SK-N-SH (cell line): ENCODE results near the gene CPPED1. TPM values are rescaled to one million over a fixed set of nuclear protein-coding genes. Genes with fewer than 3 reads are reported as not detected.

Experiments used
- CTCF ChIA-PET: fragments of 300-600, 350-600 bp; formaldehyde crosslinking; extraction: SDS; loops from one replicate; lab custom pipeline; 2021; lab: Yijun Ruan, JAX
- POLR2A ChIA-PET: fragments of 350-600 bp; sonication (Branson Sonifier 250); formaldehyde crosslinking; extraction: SDS; loops from one replicate; lab custom pipeline; 2020; ENCODE audit warnings: antibody characterized with exemption, inconsistent platforms; lab: Yijun Ruan, JAX
- DNase-seq: peaks from one replicate; pipeline ENCODE4 v3.0.0; 2012
- H2AFZ ChIP-seq: fragments of 200-600 bp; sonication (generic); 2 replicates; pipeline ENCODE4 v1.8.1; 2016; ENCODE audit warnings: antibody characterized with exemption, mild to moderate bottlenecking, low read depth
- H3F3A ChIP-seq: fragments of 200-600 bp; sonication (generic); replicated peaks from 2 replicates; pipeline ENCODE3; 2016; ENCODE audit warnings: antibody characterized with exemption, mild to moderate bottlenecking; ENCODE audit not compliant: insufficient read depth
- H3K27ac ChIP-seq, 2 experiments: fragments of 200-500 bp in 1 of 2; fragments of 200-600 bp in 1 of 2; sonication (Bioruptor generic) in 1 of 2; sonication (generic), shearing (Covaris generic) in 1 of 2; 2 replicates each; pipeline versions ENCODE4 v1.5.1 to v1.6.1; 2014 to 2016; ENCODE audit warnings: low read depth in 2 of 2, inconsistent platforms in 1 of 2, low read length in 1 of 2, mild to moderate bottlenecking in 1 of 2, mixed read lengths in 1 of 2
- H3K27me3 ChIP-seq: fragments of 200-600 bp; sonication (generic), shearing (Covaris generic); 2 replicates; pipeline ENCODE4 v1.6.1; 2016; ENCODE audit warnings: mixed run types; ENCODE audit not compliant: insufficient read depth
- H3K36me3 ChIP-seq, 2 experiments: fragments of 200-500 bp in 1 of 2; fragments of 200-600 bp in 1 of 2; sonication (Bioruptor generic) in 1 of 2; sonication (generic) in 1 of 2; replicated peaks in 1 of 2; 2 replicates each; pipeline versions ENCODE3 to v1.5.1; 2014 to 2016; ENCODE audit warnings: low read length in 1 of 2, mild to moderate bottlenecking in 1 of 2; ENCODE audit not compliant: insufficient read depth in 2 of 2, control insufficient read depth in 1 of 2
- H3K4me1 ChIP-seq, 2 experiments: fragments of 200-500 bp in 1 of 2; fragments of 200-600 bp in 1 of 2; sonication (Bioruptor generic) in 1 of 2; sonication (generic), shearing (Covaris generic) in 1 of 2; 2 replicates each; pipeline versions ENCODE4 v1.5.1 to v1.6.1; 2014 to 2016; ENCODE audit warnings: low read depth in 1 of 2, low read length in 1 of 2, mixed run types in 1 of 2; ENCODE audit not compliant: insufficient read depth in 2 of 2, control insufficient read depth in 1 of 2
- H3K4me2 ChIP-seq: fragments of 200-600 bp; sonication (generic), shearing (Covaris generic); 2 replicates; pipeline ENCODE4 v1.6.1; 2017; ENCODE audit warnings: mixed run types
- H3K4me3 ChIP-seq, 2 experiments: fragments of 200-500 bp in 1 of 2; fragments of 200-600 bp in 1 of 2; sonication (Bioruptor generic) in 1 of 2; sonication (generic), shearing (Covaris generic) in 1 of 2; 2 replicates each; pipeline versions ENCODE4 v1.5.1 to v1.8.1; 2014 to 2016; ENCODE audit warnings: low read depth in 2 of 2, inconsistent platforms in 1 of 2, low read length in 1 of 2, mild to moderate bottlenecking in 1 of 2, mixed read lengths in 1 of 2, moderate library complexity in 1 of 2
- H3K79me2 ChIP-seq: fragments of 200-600 bp; sonication (generic); 2 replicates; pipeline ENCODE4 v1.8.1; 2017; ENCODE audit warnings: mild to moderate bottlenecking; ENCODE audit not compliant: insufficient read depth
- H3K9ac ChIP-seq: fragments of 200-600 bp; sonication (generic); 2 replicates; pipeline ENCODE4 v1.6.1; 2017; ENCODE audit warnings: mixed run types
- H3K9me2 ChIP-seq: fragments of 200-600 bp; sonication (generic); 2 replicates; pipeline ENCODE4 v1.6.1; 2017; ENCODE audit warnings: mixed run types
- H3K9me3 ChIP-seq: fragments of 200-600 bp; sonication (generic); 2 replicates; pipeline ENCODE4 v1.6.1; 2017; ENCODE audit warnings: mixed run types, mild to moderate bottlenecking, moderate library complexity
- H4K20me1 ChIP-seq: fragments of 200-600 bp; sonication (generic); 2 replicates; pipeline ENCODE4 v1.6.1; 2017; ENCODE audit warnings: mild to moderate bottlenecking, mixed run types; ENCODE audit not compliant: insufficient read depth
- ELF1 ChIP-seq: IDR thresholded peaks from 2 replicates; pipeline ENCODE4 v1.4.0; 2012
- FOXJ3 ChIP-seq: sonication (generic); formaldehyde crosslinking; IDR thresholded peaks from 2 replicates; pipeline ENCODE4 v1.5.1; 2020; ENCODE audit warnings: mild to moderate bottlenecking, missing genetic modification reagents
- GABPA ChIP-seq: IDR thresholded peaks from 2 replicates; pipeline ENCODE4 v1.4.0; 2012; ENCODE audit warnings: low read depth, mild to moderate bottlenecking
- GATA2 ChIP-seq: sonication (generic); formaldehyde crosslinking; IDR thresholded peaks from 2 replicates; pipeline ENCODE4 v1.5.0; 2020; ENCODE audit warnings: mild to moderate bottlenecking, missing genetic modification reagents
- IRF3 ChIP-seq: fragments of 150-350 bp; IDR thresholded peaks from 2 replicates; pipeline ENCODE4 v1.6.1; 2016; ENCODE audit warnings: mild to moderate bottlenecking, low read depth, low read length
- MAX ChIP-seq: IDR thresholded peaks from 2 replicates; pipeline ENCODE4 v1.4.0; 2012; ENCODE audit warnings: low read depth
- NRF1 ChIP-seq: IDR thresholded peaks from 2 replicates; pipeline ENCODE4 v1.6.1; 2012; ENCODE audit warnings: low read depth, mild to moderate bottlenecking, low read length
- PBX3 ChIP-seq: IDR thresholded peaks from 2 replicates; pipeline ENCODE4; 2012
- RAD21 ChIP-seq: IDR thresholded peaks from 2 replicates; pipeline ENCODE4 v1.6.1; 2012; ENCODE audit warnings: mild to moderate bottlenecking, low read length
- RFX5 ChIP-seq: IDR thresholded peaks from 2 replicates; pipeline ENCODE4 v1.6.1; 2012; ENCODE audit warnings: mild to moderate bottlenecking, improper control_type of control experiment, low read length
- RXRA ChIP-seq: IDR thresholded peaks from 2 replicates; pipeline ENCODE4 v1.4.0; 2012; ENCODE audit warnings: low read depth, mild to moderate bottlenecking, borderline replicate concordance
- SIN3A ChIP-seq: IDR thresholded peaks from 2 replicates; pipeline ENCODE4 v1.6.1; 2012; ENCODE audit warnings: low read depth, mild to moderate bottlenecking, low read length, moderate library complexity, borderline replicate concordance
- SMC3 ChIP-seq: IDR thresholded peaks from 2 replicates; pipeline ENCODE4 v1.6.1; 2012; ENCODE audit warnings: low read depth, low read length, improper control_type of control experiment
- TAF1 ChIP-seq: IDR thresholded peaks from 2 replicates; pipeline ENCODE4 v1.6.1; 2012; ENCODE audit warnings: low read depth, mild to moderate bottlenecking, low read length, moderate library complexity, borderline replicate concordance
- TEAD4 ChIP-seq: IDR thresholded peaks from 2 replicates; pipeline ENCODE4 v1.4.0; 2012; ENCODE audit warnings: mild to moderate bottlenecking, borderline replicate concordance; ENCODE audit not compliant: insufficient read depth
- USF1 ChIP-seq: IDR thresholded peaks from 2 replicates; pipeline ENCODE4 v1.4.0; 2012; ENCODE audit warnings: low read depth, borderline replicate concordance
- YY1 ChIP-seq: IDR thresholded peaks from 2 replicates; pipeline ENCODE4 v1.4.0; 2012; ENCODE audit warnings: low read depth, mild to moderate bottlenecking
- WGBS: methylation state at CpG from one replicate; pipeline ENCODE4 v1.1.6; 2017; ENCODE audit warnings: low lambda C conversion rate; 5-methylcytosine and 5-hydroxymethylcytosine counted together
- polyA plus RNA-seq, 3 experiments: library from polyadenylated mRNA; depleted of rRNA; stranded (reverse); fragments of >200 nt; gene quantifications; 2 replicates each; pipeline ENCODE4 v1.2.3, GENCODE V29; 2012

CPPED1 gene
- polyA plus RNA-seq, 1 of the 3 experiments (the other 2 are of a cell fraction), result 11.9 TPM

GRCh38 chr16:12617401-12617819 lies 186.3 kb downstream of the CPPED1 start:
- no peak overlapping the region for H3K27ac ChIP-seq
- TF ChIP-seq RXRA (no peak), SIN3A (no peak), PBX3 (no peak), GATA2 (no peak), TAF1 (no peak)
- TF ChIP-seq, all 33 proteins: peak for 0
- no peak overlapping the region for H3K9ac ChIP-seq
- WGBS, result 72% methylated on average over 9 of the region's 9 CpGs
- no peaks in the 10 kb centered on the region; a peak in 1 of 4 replicates for H3K4me1 ChIP-seq
- H3K4me2 ChIP-seq, result no peak overlapping the region
- H3K27me3 ChIP-seq, result no peaks in the 10 kb centered on the region
- no peaks in the 10 kb centered on the region for H3K9me2 ChIP-seq
- peaks cover 6% of the 10 kb centered on the region for H3F3A ChIP-seq
- CTCF ChIA-PET, result no interaction called here
- POLR2A ChIA-PET, result no interaction called here
- no peak overlapping the region for H2AFZ ChIP-seq
- no peaks in the 10 kb centered on the region for H3K36me3 ChIP-seq
- no peaks in the 10 kb centered on the region for H3K9me3 ChIP-seq
- no peak for DNase-seq
- no peaks in the 10 kb centered on the region for H3K79me2 ChIP-seq
- H3K4me3 ChIP-seq, result no peak overlapping the region
- no peaks in the 10 kb centered on the region for H4K20me1 ChIP-seq

GRCh38 chr16:12614662-12615278 lies 188.9 kb downstream of the CPPED1 start:
- 94% methylated on average over 7 of the region's 7 CpGs for WGBS
- no peak overlapping the region for H3K9ac ChIP-seq
- no peaks in the 10 kb centered on the region for H3K27me3 ChIP-seq
- no peak for TF ChIP-seq PBX3
- no peaks in the 10 kb centered on the region for H3K36me3 ChIP-seq
- no peaks in the 10 kb centered on the region for H4K20me1 ChIP-seq
- H3K4me2 ChIP-seq, result no peak overlapping the region
- POLR2A ChIA-PET, result no interaction called here
- H3K4me1 ChIP-seq, result no peaks in the 10 kb centered on the region; a peak in 1 of 4 replicates
- H3K4me3 ChIP-seq, result no peak overlapping the region
- no peaks in the 10 kb centered on the region for H3K79me2 ChIP-seq
- H3F3A ChIP-seq, result peaks cover 6% of the 10 kb centered on the region
- no peaks in the 10 kb centered on the region for H3K9me3 ChIP-seq
- no peak for DNase-seq
- CTCF ChIA-PET, result no interaction called here
- H3K27ac ChIP-seq, result no peak overlapping the region
- no peaks in the 10 kb centered on the region for H3K9me2 ChIP-seq
- no peak overlapping the region for H2AFZ ChIP-seq

- no peak for DNase-seq
- peaks cover 6% of the 10 kb centered on the region for H3F3A ChIP-seq
- no peak for TF ChIP-seq FOXJ3 (CRISPR knock-in tag)
- no peak for TF ChIP-seq RFX5
- no peak for TF ChIP-seq TAF1
- TF ChIP-seq RAD21, result no peak
- TF ChIP-seq SMC3, result no peak
- no peak for TF ChIP-seq NRF1
- TF ChIP-seq YY1, result no peak
- no peak for TF ChIP-seq TEAD4
- no peak for TF ChIP-seq MAX
- no peak for TF ChIP-seq IRF3
- TF ChIP-seq USF1, result no peak
- no peak for TF ChIP-seq GABPA
- no peak for TF ChIP-seq ELF1
- no peak for TF ChIP-seq GATA2
Observed at GRCh38 chr16:12613992-12614661, 189.6 kb downstream of the CPPED1 start.

More at GRCh38 chr16:12613992-12614661, 189.6 kb downstream of the CPPED1 start:
- Histone ChIP-seq H4K20me1 (no peaks in the 10 kb centered on the region), H3K9ac (no peak overlapping the region), H3K9me3 (no peaks in the 10 kb centered on the region), H3K27me3 (no peaks in the 10 kb centered on the region), H3K79me2 (no peaks in the 10 kb centered on the region), H3K4me2 (no peak overlapping the region), H3K9me2 (no peaks in the 10 kb centered on the region), H3K36me3 (no peaks in the 10 kb centered on the region), H3K27ac (peak overlapping the region in 1 of 2 experiments; percentile 56; a peak in 2 of 4 replicates), H3K4me3 (no peak overlapping the region), H3K4me1 (no peaks in the 10 kb centered on the region; a peak in 1 of 4 replicates), H2AFZ (no peak overlapping the region)
- 81% methylated on average over 14 of the region's 14 CpGs for WGBS
- ChIA-PET CTCF (no interaction called here), POLR2A (interaction anchor here (0.6 kb wide), 1 partner anchor 10 kb away, joined by 3 read pairs; no protein-coding TSS in a partner anchor)
